HG03097 (cell line): ENCODE data around the gene NTNG2.
"Not testable (repeated sequence)": the region's sequence is repeated elsewhere in the genome, so short reads cannot be mapped to it uniquely, and the experiment has no call there.

Experiments
- ATAC-seq: cut with Tn5 transposase; IDR thresholded peaks from one replicate; pipeline ENCODE4 v1.9.1; 2021; ENCODE audit not compliant: unreplicated experiment, low FRiP score

Gene NTNG2

GRCh38 chr9:132245465-132245864, 83.6 kb downstream of the NTNG2 start:
- ATAC-seq, result no peak

- no peak for ATAC-seq
Measured at GRCh38 chr9:132247942-132248341, 86.1 kb downstream of the NTNG2 start.

GRCh38 chr9:132249123-132249522, 87.3 kb downstream of the NTNG2 start:
- no peak for ATAC-seq

- no peak for ATAC-seq
Measured at GRCh38 chr9:132249690-132250089, 87.8 kb downstream of the NTNG2 start.

- ATAC-seq, result no peak
Measured at GRCh38 chr9:132250324-132251262, 88.7 kb downstream of the NTNG2 start.

- no peak for ATAC-seq
Measured at GRCh38 chr9:132260846-132261245, 99.0 kb downstream of the NTNG2 start.

GRCh38 chr9:132266017-132266416, 104.2 kb downstream of the NTNG2 start:
- ATAC-seq, result no peak

GRCh38 chr9:132267660-132268059, 105.8 kb downstream of the NTNG2 start:
- no peak for ATAC-seq

GRCh38 chr9:132268725-132269352, 107.0 kb downstream of the NTNG2 start:
- no peak for ATAC-seq

GRCh38 chr9:132269704-132270516, 108.1 kb downstream of the NTNG2 start:
- ATAC-seq, result not testable (repeated sequence)

- no peak for ATAC-seq
Measured at GRCh38 chr9:132274861-132275260, 113.0 kb downstream of the NTNG2 start.

- ATAC-seq, result no peak
Measured at GRCh38 chr9:132283165-132283564, 121.3 kb downstream of the NTNG2 start.

GRCh38 chr9:132283863-132284262, 122.0 kb downstream of the NTNG2 start:
- ATAC-seq, result no peak

- ATAC-seq, result no peak
Measured at GRCh38 chr9:132287256-132287760, 125.5 kb downstream of the NTNG2 start.

GRCh38 chr9:132288361-132288760, 126.5 kb downstream of the NTNG2 start:
- ATAC-seq, result no peak

- no peak for ATAC-seq
Measured at GRCh38 chr9:132288966-132289365, 127.1 kb downstream of the NTNG2 start.

- no peak for ATAC-seq
Measured at GRCh38 chr9:132293145-132293721, 131.4 kb downstream of the NTNG2 start.
